Neural cell (in vitro differentiated cells): ENCODE measurements around the gene LORICRIN.
A peak's percentile ranks its signal among the peaks of the same experiment; 100 is the strongest.
"Not testable (repeated sequence)": the region's sequence is repeated elsewhere in the genome, so short reads cannot be mapped to it uniquely, and the experiment has no call there.

Experiments
- CTCF ChIP-seq: fragments of 450-650 bp; IDR thresholded peaks from 2 replicates; pipeline ENCODE4 v1.5.1; 2014; ENCODE audit warnings: antibody characterized with exemption, mild to moderate bottlenecking, moderate library complexity; ENCODE audit not compliant: poor library complexity, severe bottlenecking
- RAD21 ChIP-seq: fragments of 450-650 bp; conservative IDR thresholded peaks from 2 replicates; pipeline ENCODE4 v1.6.1; 2014; ENCODE audit warnings: antibody characterized with exemption, mild to moderate bottlenecking, moderate library complexity
- REST ChIP-seq: IDR thresholded peaks from 2 replicates; pipeline ENCODE4 v1.6.1; 2012; ENCODE audit warnings: borderline replicate concordance

GRCh38 chr1:153223040-153223891, 36.2 kb upstream of the LORICRIN start:
- peak; percentile 77 for TF ChIP-seq CTCF
- TF ChIP-seq RAD21: peak; percentile 71
- TF ChIP-seq REST: not testable (repeated sequence)
